GM23338 (cell line): ENCODE data around the gene TMPRSS13. TPM values are rescaled to one million over a fixed set of nuclear protein-coding genes. Genes with fewer than 3 reads are reported as not detected.

Source experiments
- ATAC-seq: fragments of 200-7000 bp; cut with Tn5 transposase; 3 replicates; pipeline ENCODE4 v1.9.1; 2020
- DNase-seq: peaks from one replicate; pipeline ENCODE4 v3.0.0-alpha.2; 2015; ENCODE audit warnings: low spot score
- H2AFZ ChIP-seq: fragments of 200-600 bp; sonication (generic); 2 replicates; pipeline ENCODE4 v1.8.0; 2016; ENCODE audit warnings: antibody characterized with exemption, mild to moderate bottlenecking, moderate library complexity
- H3F3A ChIP-seq: fragments of 200-600 bp; sonication (generic); replicated peaks from 2 replicates; pipeline ENCODE4 v1.8.0; 2017; ENCODE audit warnings: antibody characterized with exemption, mixed run types, low read depth
- H3K27ac ChIP-seq: fragments of 200-600 bp; sonication (generic); 2 replicates; pipeline ENCODE4 v1.6.1; 2016; ENCODE audit warnings: low read depth
- H3K27me3 ChIP-seq: fragments of 200-600 bp; sonication (generic); 2 replicates; pipeline ENCODE4 v1.8.0; 2016; ENCODE audit warnings: mild to moderate bottlenecking, mixed run types, moderate library complexity; ENCODE audit not compliant: insufficient read depth
- H3K36me3 ChIP-seq: fragments of 200-600 bp; sonication (generic); 2 replicates; pipeline ENCODE4 v1.8.0; 2016; ENCODE audit warnings: mild to moderate bottlenecking; ENCODE audit not compliant: insufficient read depth
- H3K4me1 ChIP-seq: fragments of 200-600 bp; sonication (generic); 2 replicates; pipeline ENCODE4 v1.8.0; 2016; ENCODE audit warnings: mild to moderate bottlenecking, moderate library complexity; ENCODE audit not compliant: insufficient read depth
- H3K4me2 ChIP-seq: fragments of 200-600 bp; sonication (generic); 2 replicates; pipeline ENCODE4 v1.7.1; 2017; ENCODE audit warnings: mixed run types
- H3K4me3 ChIP-seq: fragments of 200-600 bp; sonication (generic); 2 replicates; pipeline ENCODE4 v1.6.1; 2016; ENCODE audit warnings: mixed run types
- H3K79me2 ChIP-seq: fragments of 200-600 bp; sonication (generic); replicated peaks from 2 replicates; pipeline ENCODE4 v1.8.0; 2017; ENCODE audit warnings: mild to moderate bottlenecking; ENCODE audit not compliant: insufficient read depth
- H3K9me2 ChIP-seq: fragments of 200-600 bp; sonication (generic); 2 replicates; pipeline ENCODE4 v1.8.0; 2017; ENCODE audit not compliant: insufficient read depth
- H4K20me1 ChIP-seq: fragments of 200-600 bp; sonication (generic); replicated peaks from 2 replicates; pipeline ENCODE4 v1.8.0; 2017; ENCODE audit warnings: mild to moderate bottlenecking; ENCODE audit not compliant: insufficient read depth
- H3K27ac Mint-ChIP-seq: 2 replicates; pipeline ENCODE4 v1.8.0; 2020; ENCODE audit warnings: inconsistent platforms, mild to moderate bottlenecking, moderate library complexity, mixed read lengths
- H3K27me3 Mint-ChIP-seq: 3 replicates; pipeline ENCODE4 v1.8.0; 2022; ENCODE audit warnings: low read depth, mild to moderate bottlenecking, moderate library complexity, mixed read lengths, inconsistent platforms; ENCODE audit not compliant: insufficient read depth, poor library complexity
- H3K36me3 Mint-ChIP-seq: 3 replicates; pipeline ENCODE4 v1.8.0; 2021; ENCODE audit warnings: low read depth, mild to moderate bottlenecking, inconsistent platforms, moderate library complexity, mixed read lengths
- H3K4me1 Mint-ChIP-seq: 3 replicates; pipeline ENCODE4 v1.8.0; 2020; ENCODE audit warnings: mild to moderate bottlenecking, inconsistent platforms, mixed read lengths
- H3K4me3 Mint-ChIP-seq: 3 replicates; pipeline ENCODE4 v1.8.0; 2021; ENCODE audit warnings: moderate library complexity, mild to moderate bottlenecking, inconsistent platforms, mixed read lengths
- H3K9me3 Mint-ChIP-seq: 3 replicates; pipeline ENCODE4 v1.8.0; 2020; ENCODE audit warnings: moderate library complexity, mild to moderate bottlenecking, inconsistent platforms, mixed read lengths
- CREB1 ChIP-seq: fragments of 250-450 bp; sonication (Bioruptor Pico); IDR thresholded peaks from 2 replicates; pipeline ENCODE4 v1.5.0; 2020; ENCODE audit warnings: low read depth, mild to moderate bottlenecking, moderate library complexity
- EZH2 ChIP-seq: fragments of 200-600 bp; sonication (generic); IDR thresholded peaks from one replicate; pipeline ENCODE4 v1.8.0; 2017; ENCODE audit warnings: antibody characterized with exemption, mild to moderate bottlenecking, low read depth; ENCODE audit not compliant: unreplicated experiment
- EZH2phosphoT487 ChIP-seq: fragments of 200-600 bp; sonication (generic); IDR thresholded peaks from one replicate; pipeline ENCODE4 v1.8.1; 2018; ENCODE audit warnings: antibody characterized with exemption; ENCODE audit not compliant: unreplicated experiment
- JUNB ChIP-seq: IDR thresholded peaks from one replicate; pipeline ENCODE4 v1.6.1; 2016; ENCODE audit warnings: antibody characterized with exemption; ENCODE audit not compliant: unreplicated experiment
- NANOG ChIP-seq: IDR thresholded peaks from 2 replicates; pipeline ENCODE4 v1.6.1; 2016; ENCODE audit warnings: antibody characterized with exemption, borderline replicate concordance
- POLR2AphosphoS5 ChIP-seq: IDR thresholded peaks from 2 replicates; pipeline ENCODE4 v1.6.1; 2016; ENCODE audit warnings: antibody characterized with exemption, low read depth
- STAT1 ChIP-seq: IDR thresholded peaks from one replicate; pipeline ENCODE4 v1.6.1; 2016; ENCODE audit warnings: antibody characterized with exemption; ENCODE audit not compliant: unreplicated experiment
- ZNF114 ChIP-seq: fragments of 250-450 bp; sonication (Bioruptor Pico); IDR thresholded peaks from 2 replicates; pipeline ENCODE4 v1.5.0; 2020; ENCODE audit warnings: mild to moderate bottlenecking, moderate library complexity
- ZNF331 ChIP-seq: fragments of 250-450 bp; sonication (Bioruptor Pico); IDR thresholded peaks from 2 replicates; pipeline ENCODE4 v1.5.0; 2020; ENCODE audit warnings: low read depth, mild to moderate bottlenecking, moderate library complexity
- polyA plus RNA-seq: library from polyadenylated mRNA; unstranded; fragments of >200 nt; fragmentation: Nextera tagmentation; extraction: Ambion mirVana; gene quantifications from 2 replicates; pipeline ENCODE4 v1.2.1, GENCODE V29; 2016
- total RNA-seq: library from RNA; depleted of rRNA; stranded (reverse); fragments of >200 nt; shearing (Covaris generic); gene quantifications from 2 replicates; pipeline ENCODE4 v1.2.3, GENCODE V29; 2014
- TF ChIP-seq, protein P1 (sequence below): IDR thresholded peaks from 2 replicates; pipeline ENCODE4 v1.6.1; 2016; ENCODE audit warnings: antibody characterized with exemption
- TF ChIP-seq, protein P2 (sequence below): fragments of 250-450 bp; sonication (Bioruptor Pico); IDR thresholded peaks from 2 replicates; pipeline ENCODE4 v1.5.0; 2020; ENCODE audit warnings: mild to moderate bottlenecking, moderate library complexity
- TF ChIP-seq, protein P3 (sequence below): IDR thresholded peaks from one replicate; pipeline ENCODE4 v1.6.1; 2018; ENCODE audit warnings: antibody characterized with exemption; ENCODE audit not compliant: unreplicated experiment
- TF ChIP-seq, protein P4 (sequence below), 2 experiments: fragments of 200-600 bp in 1 of 2; sonication (generic) in 1 of 2; conservative IDR thresholded peaks; 2 replicates each; pipeline versions ENCODE4 v1.5.1 to v1.6.1; 2016 to 2017; ENCODE audit warnings: antibody characterized with exemption in 2 of 2, low read depth in 2 of 2, mild to moderate bottlenecking in 2 of 2, moderate library complexity in 1 of 2

Gene TMPRSS13
- total and polyA plus RNA-seq, 2 experiments from 2014 or later = 0.31 TPM; not detected in 1

DNA sequence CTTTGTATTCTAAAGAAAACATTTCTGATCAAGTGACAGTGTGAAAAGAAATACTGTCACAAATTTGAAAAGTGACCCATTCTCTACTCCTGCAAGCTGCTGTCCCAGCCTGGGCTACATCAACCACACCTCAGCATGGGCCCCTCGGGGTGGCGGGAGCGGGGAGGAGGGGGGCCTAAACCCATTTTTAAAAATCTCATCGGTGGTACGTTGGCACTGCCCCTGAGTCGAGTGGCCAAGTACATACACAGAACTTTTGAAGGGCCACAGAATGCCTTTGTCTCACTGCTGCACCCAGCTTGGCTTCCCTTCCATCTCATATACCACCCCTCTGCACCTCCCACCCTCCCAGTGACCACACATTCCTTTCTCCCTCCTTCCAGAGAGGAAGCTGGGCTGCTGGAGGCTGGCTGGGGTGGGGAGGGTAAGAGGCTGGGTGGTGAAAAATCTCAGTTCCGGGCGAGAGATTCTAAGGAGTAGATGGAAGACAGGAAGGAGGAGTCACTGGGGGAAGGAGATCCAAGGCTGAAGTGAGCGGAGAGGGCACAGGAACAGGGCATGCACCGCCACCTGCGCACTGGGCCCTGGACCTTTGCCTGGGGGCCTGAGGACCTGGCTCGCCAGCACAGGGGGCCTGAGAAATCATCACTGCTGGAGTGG, 73.9 kb downstream of the TMPRSS13 start:
- Histone ChIP-seq H3K4me2 (no peak overlapping the region), H3K4me1 (peaks cover 3% of the 10 kb centered on the region; the same call in 1 of the 2 replicates), H3K36me3 (no peaks in the 10 kb centered on the region), H3F3A (no peaks in the 10 kb centered on the region), H3K27me3 (no peaks in the 10 kb centered on the region), H3K79me2 (0 out of 2 replicates have a peak, but pooled peaks cover under 1% of the 10 kb centered on the region), H4K20me1 (no peaks in the 10 kb centered on the region; the same call in 1 of the 2 replicates), H2AFZ (no peak overlapping the region), H3K9me2 (no peaks in the 10 kb centered on the region), H3K4me3 (no peak overlapping the region), H3K27ac (no peak overlapping the region)
- Mint-ChIP-seq H3K27me3 (peaks cover 3% of the 10 kb centered on the region), H3K4me3 (no peak overlapping the region; the same call in 2 of the 3 replicates), H3K4me1 (peaks cover 27% of the 10 kb centered on the region), H3K9me3 (peaks cover 9% of the 10 kb centered on the region; the same call in 2 of the 3 replicates), H3K36me3 (peaks cover 13% of the 10 kb centered on the region), H3K27ac (no peak overlapping the region; the same call in 1 of the 2 replicates)
- DNase-seq (peak; percentile 37), ATAC-seq (peak; percentile 55)
- TF ChIP-seq ZNF331 (no peak), STAT1 (no peak), JUNB (no peak), EZH2 (no peak), POLR2AphosphoS5 (no peak), ZNF114 (no peak), CREB1 (no peak), NANOG (no peak), EZH2phosphoT487 (no peak)
- TF ChIP-seq, protein P1, sequence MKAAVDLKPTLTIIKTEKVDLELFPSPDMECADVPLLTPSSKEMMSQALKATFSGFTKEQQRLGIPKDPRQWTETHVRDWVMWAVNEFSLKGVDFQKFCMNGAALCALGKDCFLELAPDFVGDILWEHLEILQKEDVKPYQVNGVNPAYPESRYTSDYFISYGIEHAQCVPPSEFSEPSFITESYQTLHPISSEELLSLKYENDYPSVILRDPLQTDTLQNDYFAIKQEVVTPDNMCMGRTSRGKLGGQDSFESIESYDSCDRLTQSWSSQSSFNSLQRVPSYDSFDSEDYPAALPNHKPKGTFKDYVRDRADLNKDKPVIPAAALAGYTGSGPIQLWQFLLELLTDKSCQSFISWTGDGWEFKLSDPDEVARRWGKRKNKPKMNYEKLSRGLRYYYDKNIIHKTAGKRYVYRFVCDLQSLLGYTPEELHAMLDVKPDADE = no peak
- TF ChIP-seq, protein P2, sequence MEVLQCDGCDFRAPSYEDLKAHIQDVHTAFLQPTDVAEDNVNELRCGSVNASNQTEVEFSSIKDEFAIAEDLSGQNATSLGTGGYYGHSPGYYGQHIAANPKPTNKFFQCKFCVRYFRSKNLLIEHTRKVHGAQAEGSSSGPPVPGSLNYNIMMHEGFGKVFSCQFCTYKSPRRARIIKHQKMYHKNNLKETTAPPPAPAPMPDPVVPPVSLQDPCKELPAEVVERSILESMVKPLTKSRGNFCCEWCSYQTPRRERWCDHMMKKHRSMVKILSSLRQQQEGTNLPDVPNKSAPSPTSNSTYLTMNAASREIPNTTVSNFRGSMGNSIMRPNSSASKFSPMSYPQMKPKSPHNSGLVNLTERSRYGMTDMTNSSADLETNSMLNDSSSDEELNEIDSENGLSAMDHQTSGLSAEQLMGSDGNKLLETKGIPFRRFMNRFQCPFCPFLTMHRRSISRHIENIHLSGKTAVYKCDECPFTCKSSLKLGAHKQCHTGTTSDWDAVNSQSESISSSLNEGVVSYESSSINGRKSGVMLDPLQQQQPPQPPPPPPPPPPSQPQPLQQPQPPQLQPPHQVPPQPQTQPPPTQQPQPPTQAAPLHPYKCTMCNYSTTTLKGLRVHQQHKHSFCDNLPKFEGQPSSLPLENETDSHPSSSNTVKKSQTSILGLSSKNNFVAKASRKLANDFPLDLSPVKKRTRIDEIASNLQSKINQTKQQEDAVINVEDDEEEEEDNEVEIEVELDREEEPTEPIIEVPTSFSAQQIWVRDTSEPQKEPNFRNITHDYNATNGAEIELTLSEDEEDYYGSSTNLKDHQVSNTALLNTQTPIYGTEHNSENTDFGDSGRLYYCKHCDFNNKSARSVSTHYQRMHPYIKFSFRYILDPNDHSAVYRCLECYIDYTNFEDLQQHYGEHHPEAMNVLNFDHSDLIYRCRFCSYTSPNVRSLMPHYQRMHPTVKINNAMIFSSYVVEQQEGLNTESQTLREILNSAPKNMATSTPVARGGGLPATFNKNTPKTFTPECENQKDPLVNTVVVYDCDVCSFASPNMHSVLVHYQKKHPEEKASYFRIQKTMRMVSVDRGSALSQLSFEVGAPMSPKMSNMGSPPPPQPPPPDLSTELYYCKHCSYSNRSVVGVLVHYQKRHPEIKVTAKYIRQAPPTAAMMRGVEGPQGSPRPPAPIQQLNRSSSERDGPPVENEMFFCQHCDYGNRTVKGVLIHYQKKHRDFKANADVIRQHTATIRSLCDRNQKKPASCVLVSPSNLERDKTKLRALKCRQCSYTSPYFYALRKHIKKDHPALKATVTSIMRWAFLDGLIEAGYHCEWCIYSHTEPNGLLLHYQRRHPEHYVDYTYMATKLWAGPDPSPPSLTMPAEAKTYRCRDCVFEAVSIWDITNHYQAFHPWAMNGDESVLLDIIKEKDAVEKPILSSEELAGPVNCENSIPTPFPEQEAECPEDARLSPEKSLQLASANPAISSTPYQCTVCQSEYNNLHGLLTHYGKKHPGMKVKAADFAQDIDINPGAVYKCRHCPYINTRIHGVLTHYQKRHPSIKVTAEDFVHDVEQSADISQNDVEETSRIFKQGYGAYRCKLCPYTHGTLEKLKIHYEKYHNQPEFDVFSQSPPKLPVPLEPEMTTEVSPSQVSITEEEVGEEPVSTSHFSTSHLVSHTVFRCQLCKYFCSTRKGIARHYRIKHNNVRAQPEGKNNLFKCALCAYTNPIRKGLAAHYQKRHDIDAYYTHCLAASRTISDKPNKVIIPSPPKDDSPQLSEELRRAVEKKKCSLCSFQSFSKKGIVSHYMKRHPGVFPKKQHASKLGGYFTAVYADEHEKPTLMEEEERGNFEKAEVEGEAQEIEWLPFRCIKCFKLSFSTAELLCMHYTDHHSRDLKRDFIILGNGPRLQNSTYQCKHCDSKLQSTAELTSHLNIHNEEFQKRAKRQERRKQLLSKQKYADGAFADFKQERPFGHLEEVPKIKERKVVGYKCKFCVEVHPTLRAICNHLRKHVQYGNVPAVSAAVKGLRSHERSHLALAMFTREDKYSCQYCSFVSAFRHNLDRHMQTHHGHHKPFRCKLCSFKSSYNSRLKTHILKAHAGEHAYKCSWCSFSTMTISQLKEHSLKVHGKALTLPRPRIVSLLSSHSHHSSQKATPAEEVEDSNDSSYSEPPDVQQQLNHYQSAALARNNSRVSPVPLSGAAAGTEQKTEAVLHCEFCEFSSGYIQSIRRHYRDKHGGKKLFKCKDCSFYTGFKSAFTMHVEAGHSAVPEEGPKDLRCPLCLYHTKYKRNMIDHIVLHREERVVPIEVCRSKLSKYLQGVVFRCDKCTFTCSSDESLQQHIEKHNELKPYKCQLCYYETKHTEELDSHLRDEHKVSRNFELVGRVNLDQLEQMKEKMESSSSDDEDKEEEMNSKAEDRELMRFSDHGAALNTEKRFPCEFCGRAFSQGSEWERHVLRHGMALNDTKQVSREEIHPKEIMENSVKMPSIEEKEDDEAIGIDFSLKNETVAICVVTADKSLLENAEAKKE (CRISPR knock-in tag) = no peak
- TF ChIP-seq, protein P3, sequence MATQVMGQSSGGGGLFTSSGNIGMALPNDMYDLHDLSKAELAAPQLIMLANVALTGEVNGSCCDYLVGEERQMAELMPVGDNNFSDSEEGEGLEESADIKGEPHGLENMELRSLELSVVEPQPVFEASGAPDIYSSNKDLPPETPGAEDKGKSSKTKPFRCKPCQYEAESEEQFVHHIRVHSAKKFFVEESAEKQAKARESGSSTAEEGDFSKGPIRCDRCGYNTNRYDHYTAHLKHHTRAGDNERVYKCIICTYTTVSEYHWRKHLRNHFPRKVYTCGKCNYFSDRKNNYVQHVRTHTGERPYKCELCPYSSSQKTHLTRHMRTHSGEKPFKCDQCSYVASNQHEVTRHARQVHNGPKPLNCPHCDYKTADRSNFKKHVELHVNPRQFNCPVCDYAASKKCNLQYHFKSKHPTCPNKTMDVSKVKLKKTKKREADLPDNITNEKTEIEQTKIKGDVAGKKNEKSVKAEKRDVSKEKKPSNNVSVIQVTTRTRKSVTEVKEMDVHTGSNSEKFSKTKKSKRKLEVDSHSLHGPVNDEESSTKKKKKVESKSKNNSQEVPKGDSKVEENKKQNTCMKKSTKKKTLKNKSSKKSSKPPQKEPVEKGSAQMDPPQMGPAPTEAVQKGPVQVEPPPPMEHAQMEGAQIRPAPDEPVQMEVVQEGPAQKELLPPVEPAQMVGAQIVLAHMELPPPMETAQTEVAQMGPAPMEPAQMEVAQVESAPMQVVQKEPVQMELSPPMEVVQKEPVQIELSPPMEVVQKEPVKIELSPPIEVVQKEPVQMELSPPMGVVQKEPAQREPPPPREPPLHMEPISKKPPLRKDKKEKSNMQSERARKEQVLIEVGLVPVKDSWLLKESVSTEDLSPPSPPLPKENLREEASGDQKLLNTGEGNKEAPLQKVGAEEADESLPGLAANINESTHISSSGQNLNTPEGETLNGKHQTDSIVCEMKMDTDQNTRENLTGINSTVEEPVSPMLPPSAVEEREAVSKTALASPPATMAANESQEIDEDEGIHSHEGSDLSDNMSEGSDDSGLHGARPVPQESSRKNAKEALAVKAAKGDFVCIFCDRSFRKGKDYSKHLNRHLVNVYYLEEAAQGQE = no peak
- TF ChIP-seq, protein P4, sequence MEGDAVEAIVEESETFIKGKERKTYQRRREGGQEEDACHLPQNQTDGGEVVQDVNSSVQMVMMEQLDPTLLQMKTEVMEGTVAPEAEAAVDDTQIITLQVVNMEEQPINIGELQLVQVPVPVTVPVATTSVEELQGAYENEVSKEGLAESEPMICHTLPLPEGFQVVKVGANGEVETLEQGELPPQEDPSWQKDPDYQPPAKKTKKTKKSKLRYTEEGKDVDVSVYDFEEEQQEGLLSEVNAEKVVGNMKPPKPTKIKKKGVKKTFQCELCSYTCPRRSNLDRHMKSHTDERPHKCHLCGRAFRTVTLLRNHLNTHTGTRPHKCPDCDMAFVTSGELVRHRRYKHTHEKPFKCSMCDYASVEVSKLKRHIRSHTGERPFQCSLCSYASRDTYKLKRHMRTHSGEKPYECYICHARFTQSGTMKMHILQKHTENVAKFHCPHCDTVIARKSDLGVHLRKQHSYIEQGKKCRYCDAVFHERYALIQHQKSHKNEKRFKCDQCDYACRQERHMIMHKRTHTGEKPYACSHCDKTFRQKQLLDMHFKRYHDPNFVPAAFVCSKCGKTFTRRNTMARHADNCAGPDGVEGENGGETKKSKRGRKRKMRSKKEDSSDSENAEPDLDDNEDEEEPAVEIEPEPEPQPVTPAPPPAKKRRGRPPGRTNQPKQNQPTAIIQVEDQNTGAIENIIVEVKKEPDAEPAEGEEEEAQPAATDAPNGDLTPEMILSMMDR (conservative IDR thresholded peaks at IDR 0.05; ENCODE audit: low read depth in 2 of 2) = no peak
